HG03469 (cell line): ENCODE data around the gene CREB3L4.
A peak's percentile ranks its signal among the peaks of the same experiment; 100 is the strongest.
"Not testable (repeated sequence)": the region's sequence is repeated elsewhere in the genome, so short reads cannot be mapped to it uniquely, and the experiment has no call there.

Experiments
- ATAC-seq: cut with Tn5 transposase; IDR thresholded peaks from one replicate; pipeline ENCODE4 v1.9.1; 2021; ENCODE audit warnings: mild to moderate bottlenecking, moderate library complexity, moderate number of reproducible peaks; ENCODE audit not compliant: unreplicated experiment

Gene CREB3L4

GRCh38 chr1:153958111-153958960 is 9.4 kb upstream of the CREB3L4 start, which contains the start of gene CRTC2:
Gene CRTC2 (minus strand): TSS chr1:153958612. CDS start chr1:153958497, 115 bp downstream.
- ATAC-seq = peak; percentile 68

DNA sequence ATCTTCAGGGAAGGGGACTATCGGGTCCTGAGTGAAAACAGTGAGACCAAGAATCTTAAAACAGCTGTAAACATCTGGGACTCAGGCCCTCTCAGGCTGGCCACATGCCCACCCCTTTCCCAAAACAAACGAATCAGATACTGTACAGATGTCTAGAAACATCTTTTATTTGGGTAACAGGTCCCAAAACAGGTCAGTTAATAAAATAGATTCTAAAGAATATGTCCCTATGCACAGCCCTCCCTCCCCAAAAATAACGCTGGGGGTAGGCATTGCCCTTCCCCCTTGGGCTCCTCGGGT is 8.8 kb upstream of the CREB3L4 start:
- no peak for ATAC-seq

- ATAC-seq = no peak
Observed at GRCh38 chr1:153959454-153959853, 8.2 kb upstream of the CREB3L4 start.

DNA sequence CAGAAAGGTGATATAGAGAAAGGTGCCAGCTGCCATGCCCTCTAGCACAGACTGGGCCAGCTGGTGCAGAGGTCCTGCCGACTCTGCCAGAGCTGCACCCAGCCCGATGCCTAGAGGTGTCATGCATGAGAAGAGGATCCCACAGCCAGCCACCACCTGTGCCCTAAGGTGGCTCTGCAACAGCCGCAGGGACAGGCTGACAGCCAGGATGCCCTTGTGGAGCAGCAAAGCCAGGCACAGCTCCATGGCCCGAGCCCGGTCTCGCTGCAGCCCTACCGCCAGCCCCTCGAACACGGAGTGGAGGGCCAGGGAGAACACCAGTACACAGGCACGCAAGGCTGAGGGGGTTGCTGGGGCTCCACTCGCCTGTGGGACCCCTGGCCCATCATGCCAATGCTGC is 7.5 kb upstream of the CREB3L4 start:
- ATAC-seq = no peak

GRCh38 chr1:153961421-153961820 is 6.3 kb upstream of the CREB3L4 start:
- ATAC-seq = no peak

- ATAC-seq = no peak
Observed at GRCh38 chr1:153962088-153963029, 5.3 kb upstream of the CREB3L4 start.

DNA sequence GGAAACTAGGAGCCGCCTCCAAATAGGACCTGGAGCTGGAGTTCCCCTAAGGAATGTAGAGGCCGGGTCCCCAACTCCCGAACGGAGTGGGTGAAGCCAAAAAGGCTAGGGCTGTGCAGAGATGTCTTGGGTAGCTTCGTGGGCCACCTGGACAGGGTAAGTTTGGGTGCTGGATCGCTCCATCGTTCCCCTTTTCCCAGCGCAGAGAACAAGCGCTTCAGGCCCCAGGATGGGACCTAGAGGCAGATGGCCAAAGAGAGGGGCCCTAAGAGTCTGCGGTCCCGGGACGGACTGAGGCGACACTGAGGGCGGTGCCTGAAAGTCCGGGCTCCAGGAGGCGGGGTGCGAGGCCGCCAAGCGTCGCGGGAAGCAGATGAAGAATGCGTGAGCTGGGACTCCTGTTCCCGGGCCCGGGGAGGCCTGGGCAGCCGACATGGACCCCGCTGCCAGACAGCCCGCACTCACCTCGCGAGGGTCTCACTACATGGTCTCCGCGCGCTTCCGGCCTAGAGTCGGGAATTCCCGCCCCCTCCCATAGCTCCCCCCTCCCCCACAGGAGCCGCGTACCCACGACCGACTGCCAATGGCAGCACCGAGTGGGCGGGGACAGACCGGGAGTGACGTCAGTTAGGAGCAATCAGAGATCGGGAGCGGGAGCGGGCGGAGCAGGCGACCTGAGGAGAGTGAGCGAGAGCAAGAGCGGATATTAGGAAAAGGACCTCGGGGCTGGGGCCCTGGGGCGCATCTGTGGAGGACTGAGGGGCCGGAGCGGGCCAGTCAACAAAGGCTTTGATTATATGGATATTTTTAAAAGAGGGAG is 4.5 kb upstream of the CREB3L4 start, which contains the start of gene SLC39A1:
TSS of gene SLC39A1 (minus strand) at position 508 of the 820 bp plus-strand sequence. CDS start 822 bp downstream, outside the sequence.
- ATAC-seq = peak; percentile 31

- ATAC-seq = peak; percentile 2
Observed at GRCh38 chr1:153963850-153964331, 3.8 kb upstream of the CREB3L4 start.

DNA sequence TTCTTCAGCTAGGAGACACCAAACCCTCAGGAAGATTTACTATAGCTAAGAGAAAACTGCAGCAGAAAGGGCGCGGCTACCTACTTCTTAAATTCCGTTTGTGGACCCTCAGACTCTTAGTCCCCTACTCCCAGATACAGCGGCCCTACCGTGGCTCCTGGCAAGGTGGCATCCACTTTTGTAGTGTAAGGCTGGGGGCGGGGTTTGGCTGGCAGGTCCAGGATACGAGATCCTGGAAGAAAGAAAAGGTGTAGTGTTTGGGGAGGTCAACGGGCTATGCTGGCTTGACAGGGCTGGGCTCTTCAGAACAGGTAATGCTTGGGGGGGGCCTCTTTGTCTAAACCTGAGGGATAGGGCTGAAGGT is 280 bp downstream of the CREB3L4 start:
- ATAC-seq = no peak

DNA sequence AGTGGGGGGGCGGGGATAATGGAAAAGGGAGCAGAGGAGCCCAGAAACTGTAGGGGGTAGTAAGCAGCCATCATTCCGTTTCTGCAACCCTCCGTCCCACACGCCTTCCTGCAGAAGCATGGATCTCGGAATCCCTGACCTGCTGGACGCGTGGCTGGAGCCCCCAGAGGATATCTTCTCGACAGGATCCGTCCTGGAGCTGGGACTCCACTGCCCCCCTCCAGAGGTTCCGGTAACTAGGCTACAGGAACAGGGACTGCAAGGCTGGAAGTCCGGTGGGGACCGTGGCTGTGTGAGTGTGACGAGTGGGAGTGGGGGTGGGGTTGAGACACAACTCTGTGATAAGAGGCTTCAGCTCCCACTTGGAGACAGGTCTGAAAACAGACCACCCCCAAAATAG is 706 bp downstream of the CREB3L4 start:
- no peak for ATAC-seq

- no peak for ATAC-seq
Observed at GRCh38 chr1:153968972-153969371, 1.3 kb downstream of the CREB3L4 start.

DNA sequence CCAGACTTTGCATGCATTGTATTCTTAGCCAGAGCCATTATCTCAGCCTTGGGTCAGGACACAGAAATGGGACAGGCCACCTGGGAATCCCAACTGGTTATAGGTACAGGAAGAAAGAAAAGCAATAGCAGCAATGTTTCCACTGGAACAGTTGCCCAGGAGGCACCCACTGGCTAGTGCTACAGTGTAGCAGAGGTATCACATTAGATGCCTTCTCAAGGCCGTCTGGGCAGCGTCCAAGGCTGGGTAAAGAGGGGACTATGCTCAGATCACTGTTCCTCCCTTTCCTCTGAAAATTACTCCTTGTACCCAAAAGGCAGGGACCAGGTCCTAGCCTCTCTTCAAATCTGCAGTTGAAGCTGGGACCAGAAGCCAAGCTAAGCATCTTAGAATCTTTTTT is 2.6 kb downstream of the CREB3L4 start:
- ATAC-seq = no peak

DNA sequence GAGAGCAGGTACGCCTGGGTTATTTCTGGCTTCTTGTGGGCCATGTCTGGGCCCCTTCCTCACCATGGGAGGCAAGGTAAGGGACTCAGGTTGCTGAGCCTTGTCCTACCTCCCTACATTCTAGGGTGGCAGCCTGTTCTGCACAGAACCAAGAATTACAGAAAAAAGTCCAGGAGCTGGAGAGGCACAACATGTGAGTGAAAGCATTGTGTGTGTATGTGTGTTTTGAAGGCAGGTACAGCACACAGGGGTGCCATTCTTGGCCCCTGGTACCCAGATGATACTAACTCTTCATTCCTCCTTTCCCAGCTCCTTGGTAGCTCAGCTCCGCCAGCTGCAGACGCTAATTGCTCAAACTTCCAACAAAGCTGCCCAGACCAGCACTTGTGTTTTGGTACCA is 5.4 kb downstream of the CREB3L4 start:
- no peak for ATAC-seq

- no peak for ATAC-seq
Observed at GRCh38 chr1:153973525-153973924, 5.8 kb downstream of the CREB3L4 start.

- ATAC-seq = no peak
Observed at GRCh38 chr1:153976819-153977249, 9.1 kb downstream of the CREB3L4 start.

- peak; percentile 49 for ATAC-seq
Observed at GRCh38 chr1:153977250-153978240, 9.8 kb downstream of the CREB3L4 start, which contains the start of gene JTB. Gene JTB (minus strand): TSS chr1:153977674. CDS start chr1:153977252, 422 bp downstream.

GRCh38 chr1:153978274-153978909 is 10.7 kb downstream of the CREB3L4 start:
- ATAC-seq = no peak

DNA sequence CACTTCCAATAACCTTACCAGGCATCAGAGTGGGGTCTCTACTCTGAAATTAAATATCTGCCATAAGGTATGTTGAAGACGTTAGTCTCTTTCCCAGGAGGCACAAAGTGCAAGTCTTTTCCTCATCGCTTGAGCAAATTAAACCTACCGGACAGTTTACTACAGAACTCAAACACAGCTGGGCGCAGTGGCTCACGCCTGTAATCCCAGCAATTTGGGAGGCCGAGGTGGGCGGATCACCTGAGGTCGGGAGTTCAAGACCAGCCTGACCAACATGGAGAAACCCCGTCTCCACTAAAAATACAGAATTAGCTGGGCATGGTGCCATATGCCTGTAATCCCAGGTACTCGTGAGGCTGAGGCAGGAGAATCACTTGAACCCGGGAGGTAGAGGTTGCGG is 11.4 kb downstream of the CREB3L4 start:
- ATAC-seq = not testable (repeated sequence)

GRCh38 chr1:153981735-153982134 is 14.0 kb downstream of the CREB3L4 start:
- not testable (repeated sequence) for ATAC-seq
